Epithelial cell of esophagus (primary cell): ENCODE measurements around the gene ADNP.

Source experiments
- DNase-seq: peaks from one replicate; pipeline ENCODE4 v3.0.0; 2010; ENCODE audit warnings: low read depth
- H3K4me3 ChIP-seq: 2 replicates; pipeline ENCODE4 v1.5.1; 2011; ENCODE audit warnings: mild to moderate bottlenecking, low read length, control low read depth
- CTCF ChIP-seq: IDR thresholded peaks from 2 replicates; pipeline ENCODE4 v1.5.1; 2011; ENCODE audit warnings: low read depth, mild to moderate bottlenecking, low read length, control low read depth, inconsistent platforms; ENCODE audit not compliant: insufficient read depth; ENCODE audit errors: missing control alignments

The ADNP gene

GRCh38 chr20:50916257-50916656 is 15.0 kb downstream of the ADNP start:
- no peak for TF ChIP-seq CTCF
- peak; percentile 91 for DNase-seq
- no peak overlapping the region for H3K4me3 ChIP-seq

- no peak overlapping the region for H3K4me3 ChIP-seq
- TF ChIP-seq CTCF = no peak
- peak; percentile 46 for DNase-seq
These were observed 15.8 kb downstream of the ADNP start for GRCh38 chr20:50915424-50915823.

GRCh38 chr20:50913690-50914375 is 17.4 kb downstream of the ADNP start:
- no peak overlapping the region for H3K4me3 ChIP-seq
- TF ChIP-seq CTCF = no peak
- DNase-seq = peak; percentile 52

GRCh38 chr20:50911716-50912115 is 19.5 kb downstream of the ADNP start:
- no peak for TF ChIP-seq CTCF
- no peak for DNase-seq
- no peak overlapping the region for H3K4me3 ChIP-seq

GRCh38 chr20:50911030-50911429 is 20.2 kb downstream of the ADNP start:
- DNase-seq = no peak
- no peak overlapping the region for H3K4me3 ChIP-seq

GRCh38 chr20:50909413-50909812 is 21.8 kb downstream of the ADNP start:
- no peak overlapping the region for H3K4me3 ChIP-seq
- no peak for DNase-seq
- TF ChIP-seq CTCF = no peak

More at GRCh38 chr20:50911030-50911429, 20.2 kb downstream of the ADNP start:
- no peak for TF ChIP-seq CTCF

GRCh38 chr20:50904067-50904570 is 27.1 kb downstream of the ADNP start:
- H3K4me3 ChIP-seq = no peak overlapping the region
- no peak for DNase-seq
- no peak for TF ChIP-seq CTCF
